Measurements from ENCODE around the gene MPV17L2. TPM values are rescaled to one million over a fixed set of nuclear protein-coding genes. Genes with fewer than 3 reads are reported as not detected.
A peak's percentile ranks its signal among the peaks of the same experiment; 100 is the strongest.

Gene MPV17L2
- total RNA-seq, 4 donors from 2014 or later = 13.8 to 30.7 (median 22.4) TPM

GRCh38 chr19:18183529-18183928 is 9.5 kb upstream of the MPV17L2 start:
- Histone ChIP-seq H3K4me3 (no peak overlapping the region), H3K4me1 (no peaks in the 10 kb centered on the region), H3K9me3 (no peaks in the 10 kb centered on the region), H3K36me3 (no peaks in the 10 kb centered on the region), H3K27ac (no peak overlapping the region), H3K27me3 (peaks cover 11% of the 10 kb centered on the region)
- no peak for TF ChIP-seq CTCF (IDR thresholded peaks at IDR 0.05)
- no peak for ATAC-seq

- no peak for ATAC-seq
- Histone ChIP-seq H3K4me3 (no peak overlapping the region), H3K9me3 (no peaks in the 10 kb centered on the region), H3K27ac (no peak overlapping the region), H3K4me1 (no peaks in the 10 kb centered on the region), H3K27me3 (peaks cover 11% of the 10 kb centered on the region), H3K36me3 (no peaks in the 10 kb centered on the region)
- 51 to 71% methylated on average over 2 to 6 of the region's 6 CpGs for WGBS, 2 donors (ENCODE audit: low coverage in 1 of 2)
- TF ChIP-seq POLR2AphosphoS5 (IDR thresholded peaks at IDR 0.05) (no peak), CTCF (IDR thresholded peaks at IDR 0.05) (no peak), POLR2A (IDR thresholded peaks at IDR 0.05) (no peak), EP300 (IDR thresholded peaks at IDR 0.05) (no peak)
Measured at GRCh38 chr19:18185538-18185937, 7.5 kb upstream of the MPV17L2 start.

- TF ChIP-seq POLR2A (IDR thresholded peaks at IDR 0.05) = no peak
- TF ChIP-seq EP300 (IDR thresholded peaks at IDR 0.05) = no peak
- TF ChIP-seq POLR2AphosphoS5 (IDR thresholded peaks at IDR 0.05) = no peak
- TF ChIP-seq CTCF (IDR thresholded peaks at IDR 0.05) = no peak
- no peaks in the 10 kb centered on the region for H3K36me3 ChIP-seq
- H3K4me3 ChIP-seq = no peak overlapping the region
- ATAC-seq = no peak
- peaks cover 7% of the 10 kb centered on the region for H3K27me3 ChIP-seq
- 79 to 96% methylated on average over 3 to 4 of the region's 4 CpGs for WGBS, 2 donors (ENCODE audit: low coverage in 1 of 2)
- H3K9me3 ChIP-seq = no peaks in the 10 kb centered on the region
- no peak overlapping the region for H3K27ac ChIP-seq
- peaks cover 0 to 32% (median 16%) of the 10 kb centered on the region in 3 donors for H3K4me1 ChIP-seq
Measured at GRCh38 chr19:18190278-18190677, 2.7 kb upstream of the MPV17L2 start.

GRCh38 chr19:18191640-18192062 is 1.4 kb upstream of the MPV17L2 start:
- H3K4me1 ChIP-seq = peaks cover 0 to 44% (median 16%) of the 10 kb centered on the region in 3 donors
- no peaks in the 10 kb centered on the region for H3K27me3 ChIP-seq
- no peaks in the 10 kb centered on the region for H3K9me3 ChIP-seq
- 56% methylated on average over 5 of the region's 5 CpGs; no CpG with 5 or more reads in 1 of the 2 donors for WGBS, 2 donors (ENCODE audit: low coverage in 1 of 2)
- H3K4me3 ChIP-seq = peak overlapping the region; percentile 62 to 85
- peaks cover 0 to 11% of the 10 kb centered on the region in 2 donors for H3K36me3 ChIP-seq
- ATAC-seq = no peak
- H3K27ac ChIP-seq = peak overlapping the region; percentile 96 to 99 (median 96)
- TF ChIP-seq POLR2A (IDR thresholded peaks at IDR 0.05) (no peak), CTCF (IDR thresholded peaks at IDR 0.05) (no peak)

GRCh38 chr19:18193388-18194180 is 566 bp downstream of the MPV17L2 start:
- H3K27me3 ChIP-seq = no peaks in the 10 kb centered on the region
- ATAC-seq = no peak
- TF ChIP-seq EP300 (IDR thresholded peaks at IDR 0.05) = no peak
- no peak for TF ChIP-seq POLR2AphosphoS5 (IDR thresholded peaks at IDR 0.05)
- TF ChIP-seq POLR2A (IDR thresholded peaks at IDR 0.05) = no peak
- TF ChIP-seq CTCF (IDR thresholded peaks at IDR 0.05) = no peak
- H3K4me3 ChIP-seq = peak overlapping the region; percentile 72 to 85
- H3K36me3 ChIP-seq = peaks cover 0 to 31% of the 10 kb centered on the region in 2 donors
- H3K27ac ChIP-seq = peak overlapping the region; percentile 79 to 96 (median 96)
- peaks cover 0 to 44% (median 16%) of the 10 kb centered on the region in 3 donors for H3K4me1 ChIP-seq
- no peaks in the 10 kb centered on the region for H3K9me3 ChIP-seq
- WGBS, 2 donors (ENCODE audit: low coverage in 1 of 2) = 0% methylated on average over 1 of the region's 46 CpGs; no CpG with 5 or more reads in 1 of the 2 donors
